Stimulated activated CD4-positive, alpha-beta T cell treated with anti-CD3 and anti-CD28 coated beads, TNF-alpha, amount 100 ng/mL, for 4 hours (primary cell): Measurements from ENCODE around the gene CDK1.
"Not testable (repeated sequence)": the region's sequence is repeated elsewhere in the genome, so short reads cannot be mapped to it uniquely, and the experiment has no call there.

Experiments used
- DNase-seq, 3 experiments: peaks; one replicate each; pipeline ENCODE4 v3.0.0-alpha.2; 2020; ENCODE audit warnings: low read depth in 3 of 3

The CDK1 gene

DNA sequence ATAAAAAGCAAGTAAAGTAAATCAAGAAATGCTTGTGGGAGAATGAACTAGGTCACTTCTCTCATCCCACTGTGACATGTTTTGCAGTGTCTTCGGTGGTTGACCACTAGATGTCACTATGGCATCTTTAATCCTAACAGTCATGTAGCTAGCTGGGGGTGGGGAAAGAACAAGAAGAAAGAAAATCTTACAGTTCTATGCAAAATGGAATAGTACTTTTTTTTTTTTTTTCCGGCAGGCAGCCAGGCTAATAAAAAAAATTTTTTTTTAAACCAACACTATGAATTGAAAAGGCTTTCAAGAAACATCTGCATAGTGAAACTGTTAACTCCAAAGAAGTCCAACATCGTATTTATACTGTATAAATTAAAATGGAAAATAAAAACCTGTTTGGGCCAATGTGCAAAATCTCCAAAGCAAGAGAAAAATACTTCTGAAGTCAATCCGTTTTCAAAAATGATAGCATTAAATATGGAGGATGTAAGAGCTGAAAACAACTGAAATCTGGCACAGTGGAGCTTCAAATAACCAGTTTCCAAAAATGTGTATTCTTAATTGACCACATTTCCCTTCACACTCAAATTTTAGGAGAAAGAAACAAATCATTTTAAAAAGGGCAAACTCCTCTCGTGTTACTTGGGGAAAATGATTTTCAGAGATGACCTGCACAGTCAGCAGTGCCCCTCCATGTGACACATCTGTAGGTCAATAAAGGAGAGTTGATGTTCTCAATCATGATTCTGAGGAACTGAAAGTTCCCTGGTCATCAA is 38.5 kb downstream of the CDK1 start:
- peak in 1 of 3 experiments; percentile 5 for DNase-seq

DNA sequence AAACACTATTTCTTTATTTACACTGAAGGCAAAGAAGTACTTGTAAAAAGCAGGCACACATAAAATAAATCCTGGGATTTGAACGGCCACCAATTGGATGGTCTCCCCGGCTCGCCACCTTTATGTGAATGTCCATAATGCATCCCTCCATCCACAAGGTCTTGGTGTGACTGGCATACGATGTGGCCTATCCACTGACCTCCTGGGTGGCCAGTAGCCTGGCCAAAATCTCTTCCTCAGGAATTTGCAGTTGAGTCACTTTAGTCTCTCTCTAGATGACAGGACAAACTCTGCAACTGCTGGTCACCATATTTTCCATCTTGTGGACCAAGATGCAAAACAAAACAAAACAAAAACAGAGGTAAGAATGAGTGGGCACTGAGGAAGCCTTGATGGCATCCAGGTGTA is 39.1 kb downstream of the CDK1 start:
- DNase-seq = no peak

DNA sequence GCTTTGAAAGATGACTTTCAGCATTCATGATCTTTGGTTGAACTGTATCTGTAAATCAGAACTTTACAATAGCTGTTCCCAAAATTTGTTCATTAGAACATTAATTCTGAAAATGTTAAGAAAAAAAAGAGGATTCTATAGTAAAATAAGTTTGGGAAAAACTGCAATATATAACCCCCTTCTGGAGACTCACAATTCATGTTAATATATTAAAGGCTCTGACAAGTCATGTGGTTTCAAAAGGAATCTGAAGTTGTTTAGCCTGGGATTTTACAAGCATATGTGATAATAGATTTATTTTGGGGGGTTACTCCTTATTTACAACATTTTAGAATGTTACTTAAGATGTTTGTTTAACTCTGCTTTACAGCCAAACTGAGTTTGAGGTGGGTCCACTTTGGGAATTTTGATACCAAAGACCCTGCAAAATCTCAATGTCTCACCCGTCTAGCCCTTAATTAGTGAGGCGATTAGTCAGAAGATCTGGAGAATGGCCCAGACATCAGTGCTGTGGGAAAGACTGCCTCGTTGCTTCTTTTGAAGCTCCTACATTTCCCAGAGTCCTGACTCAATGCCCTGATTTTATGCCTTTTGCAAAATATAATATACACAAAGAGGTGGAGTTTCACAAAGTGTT is 40.0 kb downstream of the CDK1 start:
- DNase-seq = no peak

DNA sequence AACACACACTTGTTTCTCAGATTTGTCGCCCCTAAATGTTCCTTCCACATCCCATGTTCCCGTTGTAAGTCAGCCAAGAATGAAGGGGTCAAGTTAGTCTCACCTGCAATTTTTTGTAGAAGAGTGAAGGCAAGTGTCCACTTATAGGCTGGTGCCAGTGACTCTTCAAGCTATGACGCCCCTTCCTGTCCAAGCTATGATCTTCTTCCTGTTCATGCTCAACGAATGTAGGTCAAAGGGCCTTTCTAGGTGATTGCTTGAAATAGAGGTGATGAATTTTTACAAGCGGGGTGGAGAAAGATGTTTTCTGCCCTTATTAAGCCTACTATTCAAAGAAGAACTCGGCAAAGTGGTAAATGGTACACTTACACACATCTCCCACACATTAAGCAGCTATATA is 41.0 kb downstream of the CDK1 start:
- DNase-seq = no peak

DNA sequence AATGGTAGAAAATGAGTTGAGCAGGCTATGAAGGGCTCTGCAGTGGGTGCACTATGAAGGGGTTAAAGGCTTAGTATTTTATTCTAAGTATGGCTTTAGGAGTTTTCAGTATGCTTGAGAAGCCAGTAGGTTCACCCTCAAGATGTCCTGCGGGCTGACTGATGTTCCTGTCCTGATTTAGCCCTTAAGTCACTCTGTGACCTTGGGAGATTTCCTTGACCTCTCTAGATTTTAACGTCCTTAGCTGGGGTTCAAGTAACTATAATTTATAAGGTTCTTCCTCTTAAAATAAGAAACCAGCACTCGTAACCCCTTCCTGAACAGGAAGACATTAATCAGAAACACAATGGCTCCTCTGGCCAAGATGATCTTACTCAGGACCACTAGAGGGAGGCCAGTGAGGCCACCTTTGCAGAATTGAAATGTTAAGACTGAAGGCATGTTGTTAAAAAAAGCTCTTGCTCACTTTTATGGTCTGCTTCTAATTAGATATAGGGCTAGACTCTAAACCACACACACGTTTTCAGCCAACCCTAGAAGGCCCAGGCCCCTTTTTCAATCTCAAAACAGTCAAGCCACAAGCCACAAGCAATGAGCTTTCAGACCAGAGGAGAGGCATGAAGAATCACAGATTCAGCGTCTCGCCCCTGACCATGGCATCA is 41.9 kb downstream of the CDK1 start:
- DNase-seq = no peak

DNA sequence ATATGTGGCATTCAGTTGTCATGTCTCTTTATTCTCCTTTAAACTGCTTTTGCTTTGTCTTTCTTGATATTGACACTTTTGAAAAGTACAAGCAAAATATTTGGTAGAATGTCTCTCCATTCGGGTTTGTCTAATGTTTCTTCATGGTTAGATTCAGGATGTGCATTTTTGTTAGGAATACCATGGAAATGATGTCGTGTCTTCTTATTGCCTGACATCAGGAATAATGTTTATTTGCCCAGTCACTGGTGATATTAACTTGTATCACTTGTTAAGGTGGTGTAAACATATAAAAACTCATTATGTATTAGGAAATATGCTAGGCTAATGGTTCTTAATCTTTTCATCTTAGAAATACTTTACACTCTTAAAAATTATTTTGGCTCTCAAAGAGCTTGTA is 43.4 kb downstream of the CDK1 start:
- no peak for DNase-seq

DNA sequence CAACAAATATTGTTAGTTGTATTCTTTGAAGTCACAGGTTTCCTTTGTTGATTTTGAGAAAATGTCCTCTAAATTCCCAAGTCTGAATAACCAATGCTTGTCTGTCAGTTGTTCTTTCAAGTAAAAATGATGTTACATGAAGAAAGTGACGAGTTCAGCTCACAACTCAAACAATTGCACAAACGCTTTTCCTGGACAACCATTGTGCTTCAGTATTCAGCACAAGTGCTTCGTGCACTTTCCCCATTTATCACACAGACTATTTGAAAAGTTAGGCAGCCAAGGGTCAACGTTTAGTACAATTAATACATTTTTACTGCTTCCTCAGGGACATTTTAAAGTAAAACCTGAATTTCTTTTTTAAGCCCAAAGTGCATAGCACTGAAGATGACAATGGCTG is 44.5 kb downstream of the CDK1 start:
- no peak for DNase-seq

DNA sequence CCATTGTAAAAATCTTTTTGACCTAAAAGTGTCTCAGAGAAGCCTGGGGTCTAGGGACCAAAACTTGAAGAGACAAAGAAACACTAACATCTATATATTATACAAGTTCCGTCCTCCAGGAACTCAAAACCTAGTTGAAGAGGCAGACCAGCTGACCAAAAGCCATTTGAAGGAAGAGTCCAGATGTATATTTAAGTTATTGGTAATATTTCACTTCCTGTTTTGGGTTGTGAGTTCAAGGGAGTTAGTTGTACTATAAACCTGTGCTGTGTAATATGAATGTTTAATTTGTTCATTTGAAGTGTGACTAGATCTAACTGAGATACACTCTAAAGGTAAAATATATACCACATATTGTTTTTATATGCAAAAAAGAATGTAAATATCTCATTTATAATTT is 45.0 kb downstream of the CDK1 start:
- DNase-seq = no peak

DNA sequence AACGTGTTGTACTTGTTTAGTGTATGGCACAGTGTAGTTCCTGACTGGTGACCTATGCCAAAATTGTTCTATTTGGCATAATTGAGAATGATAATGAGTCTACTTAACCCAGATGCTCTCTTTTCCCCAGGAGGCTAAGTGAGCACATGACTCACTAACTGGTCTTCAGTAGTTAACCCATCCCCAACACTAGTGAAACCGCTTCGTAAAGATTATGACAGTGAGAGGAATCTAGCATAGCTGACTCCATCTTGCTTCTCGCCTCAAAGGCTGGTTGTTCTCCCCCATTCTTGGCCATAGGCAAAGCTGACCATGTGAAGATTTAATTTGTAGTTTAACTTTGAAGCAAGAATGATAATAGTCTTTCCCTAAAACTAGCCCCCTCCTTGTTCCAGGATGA is 47.2 kb downstream of the CDK1 start:
- DNase-seq = no peak

DNA sequence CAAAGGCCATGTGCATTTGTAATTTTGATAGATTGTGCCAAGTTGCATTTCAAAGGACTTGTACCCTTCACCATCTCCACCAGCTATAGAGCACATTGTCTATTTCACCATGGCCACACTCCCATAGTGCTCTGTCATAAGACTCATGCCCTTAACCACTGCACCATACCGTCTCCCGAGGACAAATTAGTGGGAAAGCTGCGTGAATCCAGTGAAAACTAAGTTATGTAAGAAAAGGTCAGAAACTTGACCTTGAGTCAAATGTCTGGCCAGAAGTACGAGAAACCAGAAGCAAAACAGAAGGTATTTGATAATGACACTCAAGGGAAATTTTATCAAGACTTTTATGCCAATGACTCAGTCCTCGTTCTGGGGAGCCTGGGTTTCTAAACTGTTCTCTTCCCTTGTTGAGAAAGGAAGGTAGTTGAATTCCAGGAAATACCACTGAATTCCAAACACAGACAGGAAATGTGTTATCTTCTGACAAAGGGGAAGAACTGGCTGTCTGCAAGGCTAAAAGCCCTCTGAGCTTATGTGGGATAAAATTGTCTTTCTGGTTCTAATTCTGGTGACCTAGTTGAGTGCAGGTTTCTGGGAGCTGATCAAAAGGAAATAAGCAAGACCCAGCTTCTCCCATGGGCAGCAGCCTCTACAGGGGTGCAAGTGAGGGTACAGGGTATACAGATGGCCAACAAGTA is 49.7 kb downstream of the CDK1 start:
- no peak for DNase-seq

DNA sequence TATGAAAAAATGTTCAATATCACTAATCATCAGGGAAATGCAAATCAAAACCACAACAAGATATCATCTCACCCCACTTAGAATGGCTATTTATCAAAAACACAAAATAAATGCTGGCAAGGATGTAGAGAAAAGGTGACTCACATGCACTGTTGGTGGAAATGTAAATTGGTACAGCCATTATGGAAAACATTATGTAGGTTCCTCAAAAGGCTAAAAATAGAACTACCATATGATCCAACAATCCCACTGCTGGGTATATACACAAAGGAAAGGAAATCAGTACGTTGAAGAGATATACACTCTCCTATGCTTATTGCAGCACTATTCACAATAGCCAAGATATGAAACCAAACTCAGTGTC is 50.2 kb downstream of the CDK1 start:
- no peak for DNase-seq

DNA sequence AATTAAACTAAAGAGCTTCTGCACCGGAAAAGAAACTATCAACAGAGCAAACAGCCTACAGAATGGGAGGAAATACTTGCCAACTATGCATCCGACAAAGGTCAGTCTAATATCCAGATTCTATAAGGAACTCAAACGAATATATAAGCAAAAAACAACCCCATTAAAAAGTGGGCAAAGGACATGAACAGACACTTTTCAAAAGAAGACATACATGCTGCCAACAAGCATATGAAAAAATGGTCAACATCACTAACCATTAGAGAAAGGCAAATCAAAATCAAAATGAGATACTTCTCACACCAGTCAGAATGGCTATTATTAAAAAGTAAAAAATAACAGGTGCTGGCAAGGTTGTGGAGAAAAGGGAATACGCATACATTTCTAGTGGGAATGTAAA is 53.9 kb downstream of the CDK1 start:
- not testable (repeated sequence) for DNase-seq

DNA sequence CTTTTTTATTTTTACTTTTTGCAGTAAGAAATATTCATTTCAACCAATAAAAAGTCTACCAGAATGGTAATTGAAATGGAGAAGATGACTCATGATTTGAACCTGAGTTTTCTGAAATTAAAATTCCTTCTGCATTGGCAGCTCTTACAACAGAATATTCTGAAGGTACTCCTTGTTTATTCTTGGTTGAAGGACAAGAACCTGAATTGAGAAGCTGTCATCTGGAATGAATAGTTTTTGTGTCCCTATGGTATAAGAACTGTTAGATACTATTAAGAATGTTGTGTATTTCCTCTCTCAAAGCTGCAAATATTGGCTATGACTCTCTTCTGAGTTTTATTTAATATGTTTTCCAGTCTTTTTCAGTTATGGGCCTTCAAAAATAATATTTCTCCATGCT is 56.1 kb downstream of the CDK1 start:
- no peak for DNase-seq

DNA sequence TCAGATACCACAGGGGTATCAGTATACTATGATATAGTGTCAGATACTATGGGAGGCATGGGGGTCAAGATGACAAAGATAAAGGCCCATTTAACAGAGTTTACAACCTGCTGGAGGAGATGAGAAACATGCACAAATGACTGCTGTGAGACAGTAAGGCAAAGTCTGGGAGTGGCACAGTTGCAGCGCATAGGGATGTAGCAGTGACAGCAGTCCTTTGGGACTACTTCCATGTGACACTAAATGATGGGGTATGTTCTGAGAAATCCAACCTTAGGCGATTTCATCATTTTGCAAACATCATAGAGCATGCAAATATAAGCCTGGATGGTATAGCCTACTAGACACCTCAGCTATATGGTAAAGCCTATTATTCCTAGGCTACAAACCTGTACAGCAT is 56.8 kb downstream of the CDK1 start:
- no peak for DNase-seq

DNA sequence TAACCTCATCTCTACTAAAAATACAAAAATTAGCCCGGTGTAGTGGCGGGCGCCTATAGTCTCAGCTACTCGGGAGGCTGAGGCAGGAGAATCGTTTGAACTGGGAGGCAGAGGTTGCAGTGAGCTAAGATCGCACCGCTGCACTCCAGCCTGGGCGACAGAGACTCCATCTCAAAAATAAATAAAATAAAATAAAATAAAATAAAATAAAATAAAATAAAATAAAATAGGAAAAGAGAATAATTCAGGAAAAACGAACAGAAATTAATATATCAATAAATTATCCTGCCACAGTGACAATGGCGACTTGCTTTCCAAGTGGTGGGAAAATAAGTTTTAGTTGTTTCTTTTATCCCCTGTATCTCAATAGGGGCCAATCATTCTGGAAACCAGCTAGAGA is 62.9 kb downstream of the CDK1 start:
- not testable (repeated sequence) for DNase-seq

DNA sequence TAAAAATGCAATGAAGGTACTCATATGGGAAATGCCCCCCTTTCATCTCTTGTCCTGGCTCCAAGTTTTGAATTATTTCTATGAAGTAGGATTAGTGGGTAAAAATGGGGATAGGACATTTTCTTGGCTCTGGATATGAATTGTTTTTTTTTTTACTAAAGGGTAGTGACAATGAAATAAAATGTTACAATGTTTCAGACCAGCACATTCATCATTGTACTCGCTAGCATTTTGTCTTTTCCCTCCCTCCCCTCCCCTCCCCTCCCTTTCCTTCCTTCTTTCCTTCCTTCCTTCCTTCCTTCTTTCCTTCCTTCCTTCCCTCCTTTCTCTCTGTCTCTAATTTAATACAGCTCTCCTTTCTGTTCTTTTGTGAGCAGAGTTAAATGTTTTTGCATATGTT is 64.4 kb downstream of the CDK1 start:
- no peak for DNase-seq
